NCI-H1417 (cell line): ENCODE data around the gene LRRC51.
A peak's percentile ranks its signal among the peaks of the same experiment; 100 is the strongest.
"Not testable (repeated sequence)": the region's sequence is repeated elsewhere in the genome, so short reads cannot be mapped to it uniquely, and the experiment has no call there.

Experiments used
- DNase-seq, 3 experiments: peaks; one replicate each; lab custom pipeline; 2025; lab: John Stamatoyannopoulos, UW

Gene LRRC51

DNA sequence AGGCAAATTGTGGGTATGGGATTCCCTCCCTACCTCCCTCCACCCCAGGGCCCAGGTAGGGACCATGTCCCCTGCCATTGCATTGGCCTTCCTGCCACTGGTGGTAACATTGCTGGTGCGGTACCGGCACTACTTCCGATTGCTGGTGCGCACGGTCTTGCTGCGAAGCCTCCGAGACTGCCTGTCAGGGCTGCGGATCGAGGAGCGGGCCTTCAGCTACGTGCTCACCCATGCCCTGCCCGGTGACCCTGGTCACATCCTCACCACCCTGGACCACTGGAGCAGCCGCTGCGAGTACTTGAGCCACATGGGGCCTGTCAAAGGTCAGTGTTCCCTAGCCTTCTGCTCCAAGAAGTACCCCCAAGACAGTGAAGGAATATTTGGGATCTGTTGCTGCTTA lies 25.2 kb downstream of the LRRC51 start, which contains the start of gene TOMT:
Gene TOMT, plus strand, starts transcription at position 37 of the 400 bp plus-strand sequence. Its CDS starts 28 bp downstream, at position 65.
- no peak for DNase-seq

- no peak for DNase-seq
Measured at GRCh38 chr11:72111300-72112142, 30.9 kb downstream of the LRRC51 start.

GRCh38 chr11:72112143-72112977 lies 31.7 kb downstream of the LRRC51 start, which contains the start of gene ANAPC15:
Gene ANAPC15 (minus strand): TSS chr11:72112695. CDS start chr11:72111276, 1,419 bp downstream.
- peak; percentile 99 to 100 (median 100) for DNase-seq

GRCh38 chr11:72112978-72113808 lies 32.5 kb downstream of the LRRC51 start:
- peak in 1 of 3 experiments; percentile 45 for DNase-seq

DNA sequence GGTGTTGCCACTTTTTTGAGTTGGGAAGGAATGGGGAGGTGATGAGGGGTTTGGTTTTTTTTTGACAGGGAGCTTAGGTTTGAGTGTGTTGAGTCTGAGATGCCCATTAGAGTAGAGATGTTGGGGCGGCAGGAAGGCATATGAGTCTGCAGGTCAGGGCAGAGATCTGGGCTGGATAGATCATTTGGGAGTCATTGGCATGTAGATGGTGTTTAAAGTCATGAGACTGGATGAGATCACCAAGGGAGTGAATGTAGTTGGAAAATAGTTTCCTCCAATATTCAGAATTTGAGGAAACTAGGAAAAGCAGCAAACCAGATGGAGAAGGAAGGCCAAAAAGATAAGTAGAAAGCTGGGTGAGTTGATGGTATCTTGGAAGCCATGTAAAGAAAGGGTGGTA lies 33.9 kb downstream of the LRRC51 start:
- DNase-seq, result no peak

- no peak for DNase-seq
Measured at GRCh38 chr11:72116019-72116755, 35.5 kb downstream of the LRRC51 start.

- DNase-seq, result no peak
Measured at GRCh38 chr11:72119198-72119597, 38.5 kb downstream of the LRRC51 start.

- DNase-seq, result no peak
Measured at GRCh38 chr11:72120930-72121329, 40.3 kb downstream of the LRRC51 start.

- no peak for DNase-seq
Measured at GRCh38 chr11:72122607-72123006, 42.0 kb downstream of the LRRC51 start.

DNA sequence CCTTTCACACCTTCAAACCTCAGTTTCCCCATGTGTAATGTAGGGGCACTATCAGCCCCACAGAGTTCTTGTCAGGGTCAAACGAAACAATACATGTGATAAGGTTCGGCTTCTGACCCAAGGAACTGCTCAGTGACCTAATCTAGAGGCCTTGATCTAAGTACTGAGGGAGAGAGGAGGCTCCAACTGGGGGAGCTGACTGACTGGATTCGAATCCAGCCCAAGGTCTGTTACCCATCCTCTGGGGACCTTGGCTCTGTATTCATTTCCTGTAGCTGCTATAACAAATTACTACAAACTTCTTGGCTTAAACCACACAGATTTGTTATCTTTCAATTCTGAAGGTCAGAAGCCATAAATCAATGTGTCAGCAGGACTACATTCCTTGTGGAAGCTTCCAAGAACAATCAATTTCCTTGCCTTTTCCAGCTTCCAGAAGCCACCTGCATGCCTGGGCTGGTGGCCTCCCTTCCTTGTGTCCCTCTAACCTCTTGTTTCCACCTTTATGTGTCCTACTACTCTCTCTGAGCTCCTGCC lies 42.5 kb downstream of the LRRC51 start:
- DNase-seq, result no peak

GRCh38 chr11:72124046-72124445 lies 43.4 kb downstream of the LRRC51 start:
- DNase-seq, result no peak

DNA sequence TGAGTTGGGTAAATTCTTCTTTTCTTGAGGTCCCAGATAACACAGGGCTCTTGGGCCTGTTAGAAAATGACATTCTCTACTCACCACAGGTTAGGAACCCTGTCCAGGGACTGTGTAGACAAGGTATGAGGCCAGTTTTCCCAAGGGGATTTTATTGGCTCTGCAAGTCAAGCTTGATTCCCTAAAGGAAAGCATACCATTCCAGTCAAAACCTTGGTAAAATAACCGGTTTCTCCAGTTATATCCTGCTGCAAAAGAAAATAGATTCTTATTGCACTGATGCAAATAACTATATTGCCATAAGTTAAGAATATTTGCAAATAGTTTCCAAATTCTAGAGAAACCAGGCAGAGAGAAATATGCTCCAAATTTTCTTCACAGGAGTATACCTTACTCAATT lies 45.3 kb downstream of the LRRC51 start:
- no peak for DNase-seq

- no peak for DNase-seq
Measured at GRCh38 chr11:72127923-72128322, 47.3 kb downstream of the LRRC51 start.

- DNase-seq, result no peak
Measured at GRCh38 chr11:72129381-72129780, 48.7 kb downstream of the LRRC51 start.

GRCh38 chr11:72132646-72133045 lies 52.0 kb downstream of the LRRC51 start:
- no peak for DNase-seq

GRCh38 chr11:72135473-72135872 lies 54.8 kb downstream of the LRRC51 start, which contains the start of gene FOLR3:
Gene FOLR3 (plus strand): TSS chr11:72135725. CDS start chr11:72135953, 228 bp downstream.
- DNase-seq, result not testable (repeated sequence)

DNA sequence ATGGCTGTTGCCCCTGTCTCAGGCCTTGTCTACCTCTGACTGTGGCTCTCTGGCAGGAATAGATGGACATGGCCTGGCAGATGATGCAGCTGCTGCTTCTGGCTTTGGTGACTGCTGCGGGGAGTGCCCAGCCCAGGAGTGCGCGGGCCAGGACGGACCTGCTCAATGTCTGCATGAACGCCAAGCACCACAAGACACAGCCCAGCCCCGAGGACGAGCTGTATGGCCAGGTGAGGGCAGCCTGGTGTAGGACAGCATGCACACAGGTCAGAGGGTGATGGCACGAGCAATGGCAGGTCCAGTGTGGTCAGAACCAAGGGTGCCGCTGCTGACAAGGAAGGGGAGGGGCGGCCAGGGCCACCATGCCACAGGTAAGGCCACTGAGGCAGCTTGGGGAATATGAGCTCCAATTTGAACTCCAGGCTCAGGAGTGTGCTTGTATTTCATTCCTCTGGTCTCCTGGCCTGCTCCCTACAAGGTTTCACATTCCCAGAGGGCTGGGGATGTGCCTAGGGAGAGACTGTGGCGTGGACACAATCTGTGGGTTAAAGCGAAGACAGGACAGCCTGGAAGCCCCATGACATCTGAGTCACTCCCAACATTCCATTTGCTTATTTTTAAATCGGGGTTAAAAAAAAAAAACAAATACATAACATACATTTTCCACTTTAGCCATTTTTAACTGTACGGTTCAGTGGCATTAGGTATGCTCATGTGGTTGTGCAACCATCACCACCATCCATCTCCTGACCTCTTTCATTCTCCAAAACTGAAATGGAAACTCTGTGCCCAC lies 55.4 kb downstream of the LRRC51 start:
- no peak for DNase-seq

- no peak for DNase-seq
Measured at GRCh38 chr11:72136684-72137262, 56.1 kb downstream of the LRRC51 start.

DNA sequence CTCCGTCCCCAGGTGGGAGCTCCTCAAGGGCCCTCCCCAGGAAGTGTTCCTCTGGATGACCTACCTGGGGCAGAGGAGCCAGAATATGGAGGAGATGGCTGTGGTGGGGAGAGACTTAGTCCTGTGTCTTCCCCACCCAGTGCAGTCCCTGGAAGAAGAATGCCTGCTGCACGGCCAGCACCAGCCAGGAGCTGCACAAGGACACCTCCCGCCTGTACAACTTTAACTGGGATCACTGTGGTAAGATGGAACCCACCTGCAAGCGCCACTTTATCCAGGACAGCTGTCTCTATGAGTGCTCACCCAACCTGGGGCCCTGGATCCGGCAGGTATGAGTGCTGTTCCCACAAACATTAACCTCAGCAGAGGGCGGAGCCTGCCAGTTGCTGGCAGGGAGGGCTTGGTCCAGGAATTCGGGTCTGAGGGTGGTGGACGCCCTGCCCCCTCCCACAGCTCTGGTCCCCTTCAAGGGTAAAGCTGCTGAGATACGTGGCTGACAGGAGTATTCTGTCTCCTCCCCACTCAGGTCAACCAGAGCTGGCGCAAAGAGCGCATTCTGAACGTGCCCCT lies 58.3 kb downstream of the LRRC51 start:
- no peak for DNase-seq
